Activated T-cell treated with anti-CD3 and anti-CD28 coated beads for 24 hours (primary cell): ENCODE results near the gene PCCB.
"Not testable (repeated sequence)": the region's sequence is repeated elsewhere in the genome, so short reads cannot be mapped to it uniquely, and the experiment has no call there.

Source experiments
- DNase-seq: peaks from one replicate; pipeline ENCODE4 v3.0.0-alpha.2; 2020; ENCODE audit warnings: low read depth

PCCB gene

GRCh38 chr3:136327671-136328070, 77.5 kb downstream of the PCCB start:
- no peak for DNase-seq

- DNase-seq: no peak
Observed at GRCh38 chr3:136329593-136329992, 79.5 kb downstream of the PCCB start.

DNA sequence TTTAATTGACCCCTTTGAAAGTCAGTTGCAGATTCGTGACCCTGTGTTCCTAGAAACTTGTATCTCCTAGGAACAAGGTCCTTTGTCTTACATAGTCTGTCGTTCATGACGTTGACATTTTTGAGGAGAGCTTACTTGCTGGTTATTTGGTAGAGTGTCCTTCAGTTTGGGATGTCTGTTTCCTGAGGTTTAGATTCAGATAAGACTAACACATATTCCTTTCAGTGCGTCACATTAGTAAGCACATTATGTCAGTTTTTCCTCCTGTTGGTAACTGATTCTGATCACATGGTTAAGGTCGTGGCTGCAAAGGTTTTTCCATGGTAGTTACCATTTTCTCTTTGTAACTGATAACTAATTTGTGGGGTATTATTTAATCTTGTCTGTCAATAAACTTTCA, 80.8 kb downstream of the PCCB start:
- DNase-seq: no peak

- DNase-seq: no peak
Observed at GRCh38 chr3:136332302-136332701, 82.2 kb downstream of the PCCB start.

GRCh38 chr3:136332776-136333175, 82.6 kb downstream of the PCCB start:
- no peak for DNase-seq

GRCh38 chr3:136334209-136334608, 84.1 kb downstream of the PCCB start:
- no peak for DNase-seq

DNA sequence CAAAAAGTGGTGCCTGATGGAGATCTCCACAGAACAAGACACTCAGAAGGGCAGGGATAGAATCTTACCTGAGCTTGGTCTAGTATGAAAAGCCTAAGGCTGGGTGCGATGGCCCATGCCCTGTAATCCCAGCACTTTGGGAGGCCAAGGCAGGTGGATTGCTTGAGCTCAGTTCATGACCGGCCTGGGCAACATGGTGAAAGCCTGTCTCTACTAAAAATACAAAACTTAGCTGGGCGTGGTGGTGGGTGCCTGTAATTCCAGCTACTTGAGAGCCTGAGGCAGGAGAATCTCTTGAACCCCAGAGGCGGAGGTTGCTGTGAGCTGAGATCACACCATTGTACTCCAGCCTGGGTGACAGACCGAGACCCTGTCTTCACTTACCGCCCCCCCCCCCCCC, 84.6 kb downstream of the PCCB start:
- DNase-seq: not testable (repeated sequence)

GRCh38 chr3:136336329-136337100, 86.4 kb downstream of the PCCB start:
- no peak for DNase-seq

DNA sequence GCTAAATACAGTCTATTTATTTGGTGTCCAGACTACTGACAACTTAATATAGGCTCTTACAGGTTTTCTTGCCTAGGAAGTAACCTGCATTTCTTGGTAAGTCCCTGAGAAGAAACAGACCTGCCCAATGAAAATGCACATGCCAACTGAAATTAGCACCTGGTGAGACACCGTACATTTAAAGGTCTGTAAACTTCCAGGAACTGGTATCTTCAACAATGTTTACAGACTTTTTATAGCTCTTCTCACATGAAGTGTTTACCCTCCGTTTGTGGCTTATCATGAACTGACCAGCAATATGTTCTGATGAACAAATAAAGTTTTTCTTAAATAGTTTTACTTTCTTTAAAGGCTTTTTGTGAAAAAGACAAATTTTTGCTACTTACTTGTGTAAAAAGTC, 93.3 kb downstream of the PCCB start:
- DNase-seq: no peak

DNA sequence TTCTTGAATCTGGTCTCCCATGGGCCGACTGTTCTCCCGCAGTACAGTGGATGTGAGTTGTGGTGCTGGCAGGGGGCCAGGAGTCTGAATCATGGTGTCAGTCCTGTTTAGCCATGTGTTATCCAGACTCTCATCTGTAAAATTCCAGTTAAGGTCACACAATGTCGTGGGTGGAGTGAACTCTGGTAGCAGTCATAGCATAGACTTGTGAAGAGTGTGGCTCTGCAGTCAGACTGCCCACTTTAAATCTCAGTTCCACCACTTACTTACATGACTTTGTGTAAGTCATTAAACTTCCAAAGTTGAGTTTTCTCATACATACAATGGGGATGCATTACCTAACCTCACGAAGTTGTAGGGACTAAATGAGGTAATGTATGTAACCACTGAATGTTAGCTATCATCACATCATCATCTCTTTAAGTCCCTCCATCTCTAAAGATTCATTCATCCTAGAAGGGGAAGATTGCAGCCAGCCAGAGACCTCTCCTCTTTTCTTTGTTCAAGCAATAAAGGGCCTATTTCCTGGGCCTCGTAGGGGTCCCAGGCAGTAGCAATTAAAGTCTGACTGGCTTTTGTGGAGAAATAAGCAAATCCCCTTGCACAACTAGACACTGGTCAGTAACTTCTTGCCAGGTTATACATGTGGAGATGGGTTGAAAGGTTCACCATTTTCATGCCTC, 93.9 kb downstream of the PCCB start:
- no peak for DNase-seq

- no peak for DNase-seq
Observed at GRCh38 chr3:136346486-136346885, 96.3 kb downstream of the PCCB start.

GRCh38 chr3:136350132-136350531, 100.0 kb downstream of the PCCB start:
- DNase-seq: no peak

DNA sequence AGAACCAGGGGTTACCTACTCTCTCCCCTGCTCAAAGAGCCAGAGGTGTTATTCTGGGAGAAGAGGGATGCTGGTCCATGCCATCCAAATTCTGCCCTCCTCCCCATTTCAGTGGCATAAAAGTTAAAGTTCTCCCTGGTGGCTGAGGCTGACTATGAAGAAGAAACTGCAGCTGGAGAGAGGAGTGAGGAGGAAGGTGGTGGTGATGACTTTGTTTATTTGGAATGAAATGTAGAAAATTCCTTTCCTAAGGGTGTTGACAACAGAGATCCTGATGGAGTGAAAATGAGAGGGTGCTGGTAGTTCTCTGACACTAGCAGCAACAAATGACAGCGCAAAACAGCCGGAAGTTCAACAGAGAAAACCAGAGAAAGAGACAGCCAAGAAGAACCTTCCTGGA, 100.4 kb downstream of the PCCB start:
- DNase-seq: no peak

- DNase-seq: no peak
Observed at GRCh38 chr3:136351351-136351750, 101.2 kb downstream of the PCCB start.

DNA sequence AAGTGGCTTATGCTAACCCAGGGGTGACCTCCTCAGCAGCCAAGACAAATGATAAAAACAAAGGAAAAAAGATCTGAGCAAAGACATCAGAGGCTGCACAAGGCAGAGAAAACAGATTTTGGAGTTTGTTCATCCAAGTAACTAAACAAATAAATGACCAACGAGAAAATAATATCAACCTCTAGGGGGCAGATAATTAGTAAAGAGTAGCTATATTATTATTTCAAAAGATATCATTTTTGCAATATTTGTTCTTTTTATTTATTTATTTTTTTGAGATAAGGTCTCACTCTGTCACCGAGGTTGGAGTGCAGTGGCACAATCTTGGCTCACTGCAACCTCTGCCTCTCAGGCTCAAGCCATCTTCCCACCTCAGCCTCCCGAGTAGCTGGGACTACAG, 101.8 kb downstream of the PCCB start:
- DNase-seq: no peak

DNA sequence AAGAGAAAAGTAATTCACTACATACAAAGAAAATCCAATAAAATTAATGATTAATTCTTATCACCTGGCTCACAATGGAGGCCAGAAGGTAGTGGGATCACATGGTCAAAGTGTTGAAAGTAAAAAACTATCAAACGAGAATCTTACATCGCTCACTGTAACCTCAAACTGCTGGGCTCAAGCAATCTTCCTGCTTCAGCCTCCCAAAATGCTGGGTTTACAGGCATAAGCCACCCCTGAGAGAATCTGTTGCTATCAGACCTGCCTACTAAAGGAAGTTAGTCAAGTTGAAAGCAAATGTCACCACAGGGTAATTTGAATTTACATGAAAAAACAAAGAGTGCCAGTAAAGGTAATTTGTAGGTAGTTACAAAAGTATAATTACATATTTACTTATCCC, 103.3 kb downstream of the PCCB start:
- no peak for DNase-seq

DNA sequence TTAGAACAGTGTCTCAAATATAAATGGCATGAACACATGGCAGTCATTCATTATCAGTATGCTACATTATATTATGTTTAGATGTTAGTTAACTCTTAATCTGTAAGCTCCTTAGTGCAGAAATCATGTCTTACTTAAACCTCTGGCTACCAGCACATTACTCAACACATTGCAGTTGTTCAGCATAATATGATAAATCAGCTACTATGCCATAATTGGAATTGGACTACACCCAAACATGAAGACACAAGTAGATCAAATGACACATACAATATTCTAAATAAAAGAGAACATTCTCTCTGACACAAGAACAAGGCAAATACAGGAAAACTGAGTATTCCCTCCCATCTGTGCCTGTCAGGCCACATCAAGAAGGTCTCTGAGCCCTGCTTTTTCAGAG, 116.1 kb downstream of the PCCB start:
- DNase-seq: no peak

GRCh38 chr3:136375800-136376199, 125.7 kb downstream of the PCCB start:
- not testable (repeated sequence) for DNase-seq

- DNase-seq: no peak
Observed at GRCh38 chr3:136377508-136377907, 127.4 kb downstream of the PCCB start.

DNA sequence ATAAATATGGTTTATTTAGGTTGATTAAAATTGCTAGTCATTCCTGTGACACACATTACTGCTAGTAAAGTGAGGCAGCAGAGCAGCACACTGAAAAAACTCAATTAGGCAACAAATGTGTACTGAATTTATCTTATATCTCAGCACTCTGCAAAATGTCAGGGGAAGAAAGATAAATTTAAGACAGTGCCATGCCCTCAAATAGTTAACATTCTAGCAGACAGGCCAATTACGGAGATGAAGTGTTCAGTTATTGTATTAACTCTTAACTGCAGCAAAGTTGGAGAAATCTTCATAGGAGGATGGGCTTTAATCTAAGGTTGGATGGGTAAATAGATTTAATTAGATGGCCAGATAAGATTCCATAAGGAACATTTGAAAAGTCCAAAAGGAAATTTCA, 127.9 kb downstream of the PCCB start:
- no peak for DNase-seq
